Right lung (tissue), 5 donors: ENCODE data around the gene EML1. TPM values are rescaled to one million over a fixed set of nuclear protein-coding genes. Genes with fewer than 3 reads are reported as not detected.

Experiments
- DNase-seq, 2 donors: peaks; one replicate each; pipeline ENCODE4 v3.0.0-alpha.2; 2013
- polyA plus RNA-seq, 5 donors: library from polyadenylated mRNA; unstranded; fragments of 120-200 nt; gene quantifications; one replicate each; pipeline versions ENCODE4 v1.2.1 to v1.2.3, GENCODE V29; 2013; ENCODE audit warnings: inconsistent platforms in 1 of 5, low replicate concordance in 1 of 5; ENCODE audit not compliant: insufficient read length in 5 of 5, insufficient read depth in 1 of 5

The EML1 gene
- polyA plus RNA-seq, 5 donors = 32.8 to 46.8 (median 39.7) TPM

- no peak for DNase-seq
Observed at GRCh38 chr14:99803106-99803775, 10.0 kb downstream of the EML1 start.

DNA sequence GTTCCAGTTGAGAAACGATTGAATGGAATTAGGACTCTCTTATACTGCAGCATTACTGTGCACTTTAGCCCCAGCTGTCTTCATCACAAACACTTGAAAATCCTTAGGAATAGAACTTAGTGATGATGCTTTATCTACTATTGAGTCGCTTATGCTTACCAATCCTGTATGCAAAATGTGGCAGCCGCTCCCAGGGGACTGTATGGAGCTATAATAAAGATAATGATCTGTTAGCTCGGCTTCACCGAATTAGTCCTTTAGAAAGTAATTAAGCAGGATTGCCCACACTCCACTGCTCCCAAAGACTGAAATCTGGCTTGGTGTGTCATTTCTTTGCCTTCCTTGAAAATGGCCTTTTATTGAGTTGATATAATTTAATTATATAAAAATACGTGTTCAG is 10.6 kb downstream of the EML1 start:
- DNase-seq = no peak

DNA sequence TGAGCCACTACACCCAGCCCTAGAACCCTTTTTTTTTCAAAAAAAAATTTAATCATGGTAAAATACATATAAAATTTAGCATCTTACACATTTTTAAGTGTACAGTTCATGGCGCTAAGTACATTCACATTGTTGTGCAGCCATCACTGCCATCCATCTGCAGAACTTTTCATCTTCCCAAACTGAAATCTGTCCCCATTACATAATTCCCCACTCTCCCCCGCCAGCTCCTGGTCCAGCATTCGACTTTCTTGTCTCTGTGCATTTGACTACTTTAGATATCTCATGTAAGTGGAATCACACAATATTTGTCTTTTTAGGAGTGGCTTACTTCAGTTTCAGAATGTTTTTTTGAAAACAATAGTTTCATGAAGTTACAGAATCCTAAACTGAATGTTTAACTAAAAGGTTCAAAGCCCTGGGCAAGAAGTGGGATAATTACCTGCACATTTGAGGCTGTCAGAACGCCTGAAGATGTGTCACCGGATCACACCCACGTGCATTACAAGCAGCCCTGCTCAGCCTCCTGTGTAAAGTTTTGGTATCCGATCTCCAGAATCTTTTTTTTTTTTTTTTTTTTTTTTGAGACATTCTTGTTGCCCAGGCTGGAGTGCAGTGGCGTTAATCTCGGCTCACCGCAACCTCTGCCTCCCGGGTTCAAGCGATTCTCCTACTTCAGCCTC is 12.7 kb downstream of the EML1 start:
- no peak for DNase-seq

DNA sequence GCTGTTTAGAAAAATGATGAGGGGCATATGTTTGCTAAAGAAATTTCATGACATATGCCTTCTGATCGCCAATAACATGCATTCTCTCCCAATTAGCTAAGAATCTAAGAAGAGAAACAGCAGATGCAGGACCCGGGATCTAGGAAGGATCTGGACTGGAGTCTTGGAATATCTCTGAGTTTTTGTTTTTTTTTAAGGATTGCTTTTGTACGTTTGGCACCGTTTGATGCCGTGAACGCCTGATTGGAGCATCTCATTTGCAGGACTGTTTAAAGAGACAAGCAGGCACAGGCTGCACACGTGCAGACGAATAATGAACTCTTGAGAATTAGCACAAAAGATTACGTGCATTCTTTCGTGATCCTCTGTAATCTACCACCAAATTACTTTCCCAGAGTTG is 13.6 kb downstream of the EML1 start:
- no peak for DNase-seq

- no peak for DNase-seq
Observed at GRCh38 chr14:99807413-99808153, 14.4 kb downstream of the EML1 start.

GRCh38 chr14:99808154-99808505 is 14.9 kb downstream of the EML1 start:
- DNase-seq = no peak

DNA sequence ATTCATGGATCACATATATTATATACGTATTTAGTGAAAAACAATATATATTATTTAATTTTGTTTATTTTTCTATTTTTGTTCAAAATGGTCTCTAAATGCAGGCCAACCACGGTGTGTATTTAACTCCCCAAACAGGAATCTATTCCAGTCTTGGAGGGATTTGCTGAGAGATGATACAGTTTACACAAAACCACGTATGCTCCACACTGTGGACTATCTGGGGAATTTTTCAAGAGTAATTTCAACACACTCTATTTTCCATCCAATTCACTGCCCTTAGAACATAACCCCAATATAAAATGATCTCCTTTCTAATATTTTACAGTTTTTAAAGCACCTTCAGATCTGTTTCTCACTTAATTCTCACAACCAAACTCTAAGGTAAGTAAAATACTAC is 15.3 kb downstream of the EML1 start:
- no peak for DNase-seq

GRCh38 chr14:99809360-99809759 is 16.1 kb downstream of the EML1 start:
- DNase-seq = peak; percentile 61 to 76

DNA sequence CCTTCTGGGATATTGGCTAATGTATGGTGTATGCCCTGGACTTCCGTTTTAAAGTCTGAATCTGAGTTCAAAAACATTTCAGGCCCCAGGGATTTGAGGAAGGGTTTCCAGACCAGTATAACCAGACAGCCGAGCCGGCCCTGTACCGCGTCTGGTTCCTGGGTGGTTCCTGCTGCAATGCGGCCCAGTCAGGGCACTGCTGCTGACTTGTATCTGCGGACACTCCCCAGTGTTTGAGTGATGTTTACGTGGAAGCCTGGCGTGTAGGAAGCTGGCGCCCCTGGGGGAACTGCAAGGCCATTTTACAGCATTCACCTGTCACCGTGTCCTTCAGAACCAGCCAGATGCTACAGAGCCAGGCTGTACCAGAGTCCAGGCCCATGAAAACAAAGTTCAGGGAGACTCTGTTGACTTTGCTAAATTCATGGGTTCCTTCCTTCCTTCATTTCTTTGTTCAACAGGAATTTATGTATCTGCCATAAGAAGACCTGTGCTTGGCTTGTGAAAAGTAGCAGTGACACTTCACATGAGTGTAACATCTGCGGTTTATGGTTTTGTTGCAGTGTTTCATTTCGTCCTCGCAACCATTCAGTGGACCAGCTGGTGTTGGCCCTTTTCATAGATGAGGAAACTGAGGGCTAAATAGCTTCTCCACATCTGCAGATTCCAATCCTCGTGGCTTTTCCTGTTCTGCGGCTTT is 16.8 kb downstream of the EML1 start:
- DNase-seq = no peak

GRCh38 chr14:99810559-99810874 is 17.3 kb downstream of the EML1 start:
- no peak for DNase-seq

- DNase-seq = no peak
Observed at GRCh38 chr14:99812096-99812750, 19.0 kb downstream of the EML1 start.

- no peak for DNase-seq
Observed at GRCh38 chr14:99812892-99813291, 19.7 kb downstream of the EML1 start.

DNA sequence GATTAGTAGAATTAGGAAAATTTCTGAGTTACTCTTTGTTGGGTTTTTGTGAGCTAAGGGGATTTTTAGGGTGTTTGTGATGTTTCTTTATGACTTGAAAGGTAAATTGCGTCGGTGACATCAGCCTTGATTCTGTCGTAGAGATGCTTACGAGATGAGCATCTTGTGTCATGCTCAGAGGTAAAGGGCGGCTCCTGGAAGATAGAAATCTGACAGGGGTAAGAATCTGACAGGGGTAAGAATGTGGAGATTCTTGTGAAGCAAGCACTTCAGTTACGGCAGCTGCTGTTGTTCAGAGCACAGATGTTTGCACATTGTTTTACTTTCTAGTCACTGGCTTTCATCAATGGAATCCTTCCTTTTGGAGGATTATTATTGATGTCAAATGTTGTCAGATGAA is 22.5 kb downstream of the EML1 start:
- DNase-seq = no peak

- DNase-seq = no peak
Observed at GRCh38 chr14:99816217-99816616, 23.0 kb downstream of the EML1 start.

GRCh38 chr14:99816642-99817041 is 23.4 kb downstream of the EML1 start:
- no peak for DNase-seq

DNA sequence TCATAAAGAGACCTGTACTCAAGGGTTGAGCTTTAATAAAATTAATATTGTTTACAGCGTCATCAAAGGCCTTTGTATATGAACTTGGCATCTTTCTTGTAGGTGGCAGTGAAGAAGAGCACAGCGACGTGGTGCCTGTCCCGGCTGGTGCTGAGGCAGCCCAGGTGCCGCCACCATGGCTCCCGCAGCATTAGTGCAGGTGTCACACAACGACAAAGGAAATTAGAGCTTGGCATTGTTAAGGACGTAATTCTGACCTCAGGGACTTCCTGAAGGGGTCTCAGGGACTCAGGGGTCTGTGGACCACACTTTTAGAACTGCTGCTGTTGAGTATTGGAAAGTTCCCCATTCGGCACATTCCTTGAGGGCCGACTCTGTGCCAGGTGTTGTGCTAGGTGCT is 24.1 kb downstream of the EML1 start:
- DNase-seq = no peak

GRCh38 chr14:99818503-99819036 is 25.4 kb downstream of the EML1 start:
- no peak for DNase-seq

DNA sequence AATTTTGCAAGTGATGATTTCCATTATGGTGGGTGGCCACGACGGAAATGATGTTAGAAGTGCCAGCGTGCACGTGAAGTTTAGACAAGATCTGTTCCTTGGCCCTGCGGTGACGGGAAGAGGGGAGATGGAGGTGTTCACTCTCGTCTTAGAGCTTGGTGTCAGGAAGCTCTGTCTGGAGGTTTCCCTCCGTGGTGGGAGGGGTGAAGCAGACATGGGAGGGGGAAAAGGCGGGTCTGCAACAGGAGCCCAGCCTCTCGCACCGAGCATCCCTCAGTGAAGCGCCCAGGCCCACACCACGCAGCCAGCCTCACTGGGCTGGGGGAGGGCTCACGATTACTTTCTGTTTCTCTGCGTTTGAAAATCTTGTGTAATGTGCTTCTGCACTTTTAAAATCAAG is 26.3 kb downstream of the EML1 start:
- DNase-seq = no peak

DNA sequence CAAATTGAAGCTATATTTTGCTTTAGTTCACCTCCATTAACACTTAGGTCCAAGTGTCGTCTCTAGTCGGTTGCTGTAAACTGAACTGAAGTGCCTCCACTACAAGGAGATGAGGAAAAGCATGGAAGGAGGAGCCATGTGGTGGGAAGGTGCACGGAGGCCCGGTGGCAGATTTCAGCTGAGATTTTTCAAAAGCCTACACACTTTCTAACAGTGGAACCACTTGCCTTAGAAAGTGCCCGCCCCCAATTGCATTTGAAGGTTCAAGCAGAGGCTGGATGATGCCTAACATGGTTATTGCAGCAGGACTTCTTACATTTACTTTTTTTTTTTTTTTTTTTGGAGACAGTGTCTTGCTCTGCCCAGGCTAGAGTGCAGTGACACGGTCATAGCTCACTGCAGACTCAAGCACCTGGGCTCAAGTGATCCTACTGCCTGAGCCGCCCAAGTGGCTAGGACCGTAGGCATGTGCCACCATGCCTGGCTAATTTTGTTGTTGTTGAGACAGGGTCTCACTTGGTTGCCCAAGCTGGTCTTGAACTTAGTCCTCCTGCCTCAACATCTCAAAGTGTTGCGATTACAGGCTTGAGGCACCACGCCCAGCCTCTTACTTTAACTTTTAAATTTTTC is 27.6 kb downstream of the EML1 start:
- DNase-seq = no peak

GRCh38 chr14:99821519-99822508 is 28.6 kb downstream of the EML1 start:
- no peak for DNase-seq
